GM19023 (cell line): ENCODE data around the gene KAZN.

ENCODE experiments used
- ATAC-seq: cut with Tn5 transposase; IDR thresholded peaks from one replicate; pipeline ENCODE4 v1.9.1; 2021; ENCODE audit warnings: mild to moderate bottlenecking, moderate library complexity; ENCODE audit not compliant: unreplicated experiment

KAZN gene

GRCh38 chr1:14924455-14925331 lies 326.2 kb downstream of the KAZN start:
- ATAC-seq = no peak

- no peak for ATAC-seq
These were observed 327.1 kb downstream of the KAZN start for GRCh38 chr1:14925336-14926136.

- no peak for ATAC-seq
These were observed 327.7 kb downstream of the KAZN start for GRCh38 chr1:14926229-14926628.

- no peak for ATAC-seq
These were observed 328.5 kb downstream of the KAZN start for GRCh38 chr1:14926818-14927575.

GRCh38 chr1:14928412-14928811 lies 329.9 kb downstream of the KAZN start:
- no peak for ATAC-seq

GRCh38 chr1:14928886-14929546 lies 330.5 kb downstream of the KAZN start:
- no peak for ATAC-seq

GRCh38 chr1:14929547-14930246 lies 331.2 kb downstream of the KAZN start:
- ATAC-seq = no peak

GRCh38 chr1:14930247-14930965 lies 331.9 kb downstream of the KAZN start:
- no peak for ATAC-seq

- no peak for ATAC-seq
These were observed 333.7 kb downstream of the KAZN start for GRCh38 chr1:14932034-14932638.

GRCh38 chr1:14934867-14935266 lies 336.4 kb downstream of the KAZN start:
- no peak for ATAC-seq

- ATAC-seq = no peak
These were observed 338.3 kb downstream of the KAZN start for GRCh38 chr1:14936815-14937214.

- no peak for ATAC-seq
These were observed 338.9 kb downstream of the KAZN start for GRCh38 chr1:14937288-14937949.

GRCh38 chr1:14939527-14940284 lies 341.2 kb downstream of the KAZN start:
- no peak for ATAC-seq

- ATAC-seq = no peak
These were observed 341.9 kb downstream of the KAZN start for GRCh38 chr1:14940285-14940870.

GRCh38 chr1:14941864-14942263 lies 343.4 kb downstream of the KAZN start:
- no peak for ATAC-seq

- no peak for ATAC-seq
These were observed 346.0 kb downstream of the KAZN start for GRCh38 chr1:14944471-14944985.
